ENCODE results near the gene TUBE1.
"Not testable (repeated sequence)": the region's sequence is repeated elsewhere in the genome, so short reads cannot be mapped to it uniquely, and the experiment has no call there.

The TUBE1 gene

DNA sequence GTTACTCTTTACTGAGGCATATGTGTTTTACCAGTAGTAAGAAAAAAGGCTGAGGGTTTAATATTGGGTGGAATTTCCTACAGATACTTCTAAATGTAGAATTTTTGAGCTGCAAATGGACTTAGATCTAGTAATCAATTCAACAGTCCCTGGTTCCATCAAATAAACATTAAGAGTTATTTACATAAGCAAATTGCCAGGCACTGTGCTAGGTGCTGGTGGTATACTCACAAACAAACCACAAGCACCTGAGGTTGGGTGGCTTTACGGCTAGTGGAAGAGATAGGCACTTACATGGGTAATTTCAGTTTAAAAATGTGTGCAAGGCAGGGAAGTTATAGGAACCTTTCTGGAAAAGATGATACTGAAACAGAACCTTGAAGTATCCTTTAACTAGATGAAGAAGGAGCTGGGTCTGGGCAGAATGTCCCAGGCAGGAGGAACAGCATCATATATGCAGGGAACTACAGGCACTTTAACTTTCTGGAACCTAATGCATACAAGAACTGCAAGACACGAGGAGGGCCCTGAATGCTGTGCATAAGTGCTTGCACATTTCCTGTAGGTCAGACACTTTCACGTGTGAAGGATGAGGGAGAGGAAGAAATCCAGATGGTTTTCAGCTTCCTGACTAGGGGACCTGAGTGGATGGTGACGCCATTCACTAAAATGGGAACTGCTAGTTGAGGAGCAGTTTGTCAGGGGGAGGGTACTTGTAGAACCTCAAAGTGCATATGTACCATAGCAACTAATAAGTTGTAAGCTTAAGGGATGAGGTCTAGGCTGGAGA is 28.8 kb downstream of the TUBE1 start:
- no peak overlapping the region for H3K4me3 ChIP-seq (ENCODE audit: low read depth, low read length)
- H2AFZ ChIP-seq = no peak overlapping the region
- H3K27me3 ChIP-seq (ENCODE audit: control insufficient read depth, insufficient read depth, low read length) = no peaks in the 10 kb centered on the region
- H3K79me2 ChIP-seq = no peaks in the 10 kb centered on the region
- H3K9ac ChIP-seq = no peak overlapping the region
- H3K9me3 ChIP-seq (ENCODE audit: control insufficient read depth, low read length) = no peaks in the 10 kb centered on the region
- TF ChIP-seq, protein P1, sequence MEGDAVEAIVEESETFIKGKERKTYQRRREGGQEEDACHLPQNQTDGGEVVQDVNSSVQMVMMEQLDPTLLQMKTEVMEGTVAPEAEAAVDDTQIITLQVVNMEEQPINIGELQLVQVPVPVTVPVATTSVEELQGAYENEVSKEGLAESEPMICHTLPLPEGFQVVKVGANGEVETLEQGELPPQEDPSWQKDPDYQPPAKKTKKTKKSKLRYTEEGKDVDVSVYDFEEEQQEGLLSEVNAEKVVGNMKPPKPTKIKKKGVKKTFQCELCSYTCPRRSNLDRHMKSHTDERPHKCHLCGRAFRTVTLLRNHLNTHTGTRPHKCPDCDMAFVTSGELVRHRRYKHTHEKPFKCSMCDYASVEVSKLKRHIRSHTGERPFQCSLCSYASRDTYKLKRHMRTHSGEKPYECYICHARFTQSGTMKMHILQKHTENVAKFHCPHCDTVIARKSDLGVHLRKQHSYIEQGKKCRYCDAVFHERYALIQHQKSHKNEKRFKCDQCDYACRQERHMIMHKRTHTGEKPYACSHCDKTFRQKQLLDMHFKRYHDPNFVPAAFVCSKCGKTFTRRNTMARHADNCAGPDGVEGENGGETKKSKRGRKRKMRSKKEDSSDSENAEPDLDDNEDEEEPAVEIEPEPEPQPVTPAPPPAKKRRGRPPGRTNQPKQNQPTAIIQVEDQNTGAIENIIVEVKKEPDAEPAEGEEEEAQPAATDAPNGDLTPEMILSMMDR (IDR thresholded peaks at IDR 0.05) = no peak
- H3K4me1 ChIP-seq = no peaks in the 10 kb centered on the region
- no peaks in the 10 kb centered on the region for H3K36me3 ChIP-seq (ENCODE audit: control insufficient read depth, insufficient read depth, low read length)
- H3K4me2 ChIP-seq (ENCODE audit: low read length) = no peak overlapping the region
- H3K27ac ChIP-seq = no peak overlapping the region

DNA sequence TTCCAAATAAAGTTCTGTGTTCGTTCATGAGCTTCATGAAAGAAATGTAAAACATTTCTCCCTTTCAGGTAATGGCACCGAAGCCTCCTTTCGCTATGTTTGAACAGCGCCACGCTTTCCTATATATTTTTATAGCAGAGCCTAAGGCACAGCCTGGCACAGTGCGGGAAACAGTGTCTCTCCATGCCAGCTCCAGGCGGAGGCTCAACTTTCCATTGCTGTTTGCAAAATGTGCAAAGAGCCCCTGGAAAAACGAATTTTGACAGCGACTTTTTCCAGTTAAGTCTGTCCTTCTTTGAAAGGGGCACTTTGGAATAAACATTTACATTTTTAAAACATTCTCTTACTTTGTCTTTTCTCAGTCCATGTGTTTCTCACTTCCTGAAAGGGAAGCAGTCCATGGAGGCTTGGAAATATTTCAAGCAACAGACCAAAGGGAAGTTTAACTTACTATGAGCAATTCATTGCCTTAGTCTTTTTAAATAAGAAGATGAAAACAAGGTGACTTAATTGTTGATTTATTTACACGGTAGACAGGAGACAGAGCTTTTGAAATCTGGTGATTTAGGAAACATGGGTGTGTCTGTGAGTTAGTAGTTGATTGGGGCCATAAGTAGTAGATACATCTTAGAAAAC is 32.6 kb downstream of the TUBE1 start:
- no peaks in the 10 kb centered on the region for H3K27me3 ChIP-seq (ENCODE audit: control insufficient read depth, insufficient read depth, low read length)
- no peaks in the 10 kb centered on the region for H3K36me3 ChIP-seq (ENCODE audit: control insufficient read depth, insufficient read depth, low read length)
- H3K27ac ChIP-seq = no peak overlapping the region
- no peaks in the 10 kb centered on the region for H3K79me2 ChIP-seq
- no peak overlapping the region for H3K4me2 ChIP-seq (ENCODE audit: low read length)
- H3K9me3 ChIP-seq (ENCODE audit: control insufficient read depth, low read length) = no peaks in the 10 kb centered on the region
- H3K4me3 ChIP-seq (ENCODE audit: low read depth, low read length) = no peak overlapping the region
- H3K4me1 ChIP-seq = no peaks in the 10 kb centered on the region
- TF ChIP-seq, protein P1 (IDR thresholded peaks at IDR 0.05) = no peak
- no peak overlapping the region for H2AFZ ChIP-seq
- H3K9ac ChIP-seq = no peak overlapping the region

DNA sequence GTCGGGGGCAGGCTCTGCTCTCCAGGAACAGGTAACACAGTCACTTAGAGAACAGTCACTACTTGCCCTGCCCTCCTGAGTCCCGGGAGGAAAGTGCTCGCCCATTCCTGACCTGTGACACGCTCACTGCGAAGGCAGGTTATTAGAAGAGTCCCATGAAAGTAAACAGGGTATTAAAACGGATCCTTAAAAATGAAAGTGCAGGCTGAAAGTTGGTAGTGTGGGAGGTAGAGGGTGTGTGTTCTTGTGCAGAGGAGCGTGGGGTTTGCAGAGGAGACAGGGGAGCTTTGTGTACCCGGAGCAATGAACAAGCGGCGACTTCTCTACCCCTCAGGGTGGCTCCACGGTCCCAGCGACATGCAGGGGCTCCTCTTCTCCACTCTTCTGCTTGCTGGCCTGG is 33.3 kb downstream of the TUBE1 start, which contains the start of gene CCN6:
Gene CCN6, plus strand, starts transcription at position 104 of the 400 bp plus-strand sequence. Its CDS starts 254 bp downstream, at position 358.
- no peak within 1 kb of the TSS for H3K9ac ChIP-seq
- no peaks in the 10 kb centered on the region for H3K9me3 ChIP-seq (ENCODE audit: control insufficient read depth, low read length)
- H3K4me3 ChIP-seq (ENCODE audit: low read depth, low read length) = no peak within 1 kb of the TSS
- TF ChIP-seq, protein P1 (IDR thresholded peaks at IDR 0.05) = no peak
- no peaks in the 10 kb centered on the region for H3K27me3 ChIP-seq (ENCODE audit: control insufficient read depth, insufficient read depth, low read length)
- H3K79me2 ChIP-seq = no peaks in the 10 kb centered on the region
- no peak within 1 kb of the TSS for H2AFZ ChIP-seq
- H3K36me3 ChIP-seq (ENCODE audit: control insufficient read depth, insufficient read depth, low read length) = no peaks in the 10 kb centered on the region
- no peaks in the 10 kb centered on the region for H3K4me1 ChIP-seq
- H3K27ac ChIP-seq = no peak within 1 kb of the TSS
- H3K4me2 ChIP-seq (ENCODE audit: low read length) = no peak within 1 kb of the TSS

DNA sequence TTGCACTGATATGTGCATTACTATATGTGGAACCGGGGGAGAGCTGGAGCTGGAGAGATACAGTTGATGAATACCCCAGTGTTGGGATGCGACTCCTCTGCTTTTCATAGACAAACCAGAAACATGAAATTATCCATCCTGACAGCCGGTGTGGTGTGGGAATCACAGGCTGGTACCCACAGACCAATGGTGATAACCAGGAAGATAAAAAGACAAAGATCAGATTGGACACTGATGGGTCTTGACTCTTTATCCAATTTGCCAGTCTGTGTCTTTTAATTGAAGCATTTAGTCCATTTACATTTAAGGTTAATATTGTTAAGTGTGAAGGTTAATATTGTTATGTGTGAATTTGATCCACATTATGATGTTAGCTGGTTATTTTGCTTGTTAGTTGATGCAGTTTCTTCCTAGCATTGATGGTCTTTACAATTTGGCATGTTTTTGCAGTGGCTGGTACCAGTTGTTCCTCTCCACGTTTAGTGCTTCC is 36.0 kb downstream of the TUBE1 start:
- H3K36me3 ChIP-seq (ENCODE audit: control insufficient read depth, insufficient read depth, low read length); H3K4me2 ChIP-seq (ENCODE audit: low read length); H2AFZ ChIP-seq; H3K79me2 ChIP-seq; H3K27me3 ChIP-seq (ENCODE audit: control insufficient read depth, insufficient read depth, low read length); H3K9me3 ChIP-seq (ENCODE audit: control insufficient read depth, low read length); H3K4me1 ChIP-seq; H3K9ac ChIP-seq; H3K4me3 ChIP-seq (ENCODE audit: low read depth, low read length); H3K27ac ChIP-seq: not testable (repeated sequence)

DNA sequence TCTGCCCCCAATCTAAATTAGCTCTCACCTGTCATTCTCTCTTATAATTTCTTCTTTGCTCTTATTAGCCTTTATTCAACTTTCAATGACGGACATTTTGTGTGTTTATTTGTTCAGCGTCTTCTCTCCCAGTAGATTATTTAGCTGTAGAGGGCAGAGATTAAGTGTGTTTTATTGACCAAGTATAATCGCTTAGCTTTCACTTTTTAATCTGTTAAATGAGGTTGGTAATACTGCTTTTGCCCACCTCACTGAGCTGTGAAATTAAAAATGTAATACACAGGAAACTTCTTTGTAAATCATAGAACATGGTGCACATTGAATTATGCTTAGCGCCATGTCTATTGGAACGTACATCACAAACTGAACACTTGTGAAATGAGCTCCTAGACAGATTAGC is 36.9 kb downstream of the TUBE1 start:
- Histone ChIP-seq H3K9ac (no peak overlapping the region), H3K79me2 (no peaks in the 10 kb centered on the region), H3K4me2 (ENCODE audit: low read length) (no peak overlapping the region), H3K4me1 (no peaks in the 10 kb centered on the region), H2AFZ (no peak overlapping the region), H3K4me3 (ENCODE audit: low read depth, low read length) (no peak overlapping the region), H3K36me3 (ENCODE audit: control insufficient read depth, insufficient read depth, low read length) (no peaks in the 10 kb centered on the region), H3K9me3 (ENCODE audit: control insufficient read depth, low read length) (no peaks in the 10 kb centered on the region), H3K27ac (no peak overlapping the region), H3K27me3 (ENCODE audit: control insufficient read depth, insufficient read depth, low read length) (no peaks in the 10 kb centered on the region)
- TF ChIP-seq, protein P1 (IDR thresholded peaks at IDR 0.05) = no peak
